ENCODE results near the gene TPST2.

DNA sequence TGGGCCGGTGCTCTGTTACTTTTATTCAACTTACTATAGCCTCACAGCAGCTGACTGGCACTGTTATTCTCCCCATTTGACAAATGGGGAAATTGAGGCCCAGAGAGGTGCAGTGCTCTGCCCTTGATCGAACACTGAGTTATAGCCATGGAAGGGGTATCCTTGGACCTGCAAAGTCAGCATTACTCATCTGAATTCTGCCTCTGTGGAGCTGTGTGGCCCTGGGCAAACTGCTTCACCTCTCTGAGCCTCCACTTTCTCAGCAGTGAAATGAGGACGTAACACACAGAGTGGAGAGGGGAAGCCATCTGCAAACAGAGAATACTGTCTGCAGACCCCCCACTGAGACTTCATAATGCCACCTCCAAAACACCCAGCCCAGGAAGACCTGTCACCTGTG lies 25.3 kb downstream of the TPST2 start:
- no peak for TF ChIP-seq YY1 (IDR thresholded peaks at IDR 0.05; ENCODE audit: low read depth, low read length)
- TF ChIP-seq, protein P1, sequence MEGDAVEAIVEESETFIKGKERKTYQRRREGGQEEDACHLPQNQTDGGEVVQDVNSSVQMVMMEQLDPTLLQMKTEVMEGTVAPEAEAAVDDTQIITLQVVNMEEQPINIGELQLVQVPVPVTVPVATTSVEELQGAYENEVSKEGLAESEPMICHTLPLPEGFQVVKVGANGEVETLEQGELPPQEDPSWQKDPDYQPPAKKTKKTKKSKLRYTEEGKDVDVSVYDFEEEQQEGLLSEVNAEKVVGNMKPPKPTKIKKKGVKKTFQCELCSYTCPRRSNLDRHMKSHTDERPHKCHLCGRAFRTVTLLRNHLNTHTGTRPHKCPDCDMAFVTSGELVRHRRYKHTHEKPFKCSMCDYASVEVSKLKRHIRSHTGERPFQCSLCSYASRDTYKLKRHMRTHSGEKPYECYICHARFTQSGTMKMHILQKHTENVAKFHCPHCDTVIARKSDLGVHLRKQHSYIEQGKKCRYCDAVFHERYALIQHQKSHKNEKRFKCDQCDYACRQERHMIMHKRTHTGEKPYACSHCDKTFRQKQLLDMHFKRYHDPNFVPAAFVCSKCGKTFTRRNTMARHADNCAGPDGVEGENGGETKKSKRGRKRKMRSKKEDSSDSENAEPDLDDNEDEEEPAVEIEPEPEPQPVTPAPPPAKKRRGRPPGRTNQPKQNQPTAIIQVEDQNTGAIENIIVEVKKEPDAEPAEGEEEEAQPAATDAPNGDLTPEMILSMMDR (IDR thresholded peaks at IDR 0.05 in 2 of 3, conservative IDR thresholded peaks at IDR 0.05 in 1 of 3; ENCODE audit: control insufficient read depth in 2 of 3, extremely low read depth in 1 of 3, insufficient read depth in 1 of 3, low read depth in 3 of 3, low read length in 3 of 3) = no peak
- TF ChIP-seq KDM1A (IDR thresholded peaks at IDR 0.05; ENCODE audit: borderline replicate concordance) = no peak
